DMS153 treated with DMSO at 0.1 percent for 48 hours (cell line): ENCODE results near the gene MLIP.
"Not testable (repeated sequence)": the region's sequence is repeated elsewhere in the genome, so short reads cannot be mapped to it uniquely, and the experiment has no call there.

ENCODE experiments used
- DNase-seq: peaks from one replicate; lab custom pipeline; 2025; ENCODE audit not compliant: unreplicated experiment; lab: John Stamatoyannopoulos, UW

Gene MLIP

DNA sequence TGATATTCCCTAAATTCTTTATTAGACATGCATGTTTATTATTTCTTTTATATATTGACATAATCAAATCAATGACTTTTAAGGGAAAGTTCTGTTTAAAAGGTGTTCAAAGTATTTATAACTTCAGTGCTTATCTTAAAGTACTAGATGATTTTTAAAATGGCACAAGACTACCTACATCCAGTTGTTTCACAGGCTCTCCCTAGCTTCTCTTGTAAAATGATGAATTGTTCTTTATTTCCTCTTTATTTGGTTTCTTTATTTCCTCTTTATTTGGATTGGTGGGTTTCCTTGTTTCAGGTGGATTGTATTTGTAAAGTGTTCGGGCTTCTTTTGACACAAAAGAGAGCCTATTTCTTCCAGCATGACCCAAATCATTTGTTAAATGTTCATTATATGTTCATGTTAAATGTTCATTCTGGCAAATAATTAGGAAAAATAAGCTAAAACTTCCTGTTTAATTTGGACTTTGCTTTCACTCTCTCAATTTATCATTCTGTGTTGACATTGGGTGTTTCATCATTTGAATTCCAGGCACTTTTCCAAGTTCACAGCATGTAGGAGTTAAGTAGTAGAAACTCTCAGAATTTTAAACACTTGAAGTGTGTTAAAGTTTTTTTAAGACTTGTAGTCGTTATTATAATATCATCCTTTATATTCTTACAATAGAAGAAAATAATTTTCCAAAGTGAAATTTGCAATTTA is 24.6 kb downstream of the MLIP start:
- no peak for DNase-seq

DNA sequence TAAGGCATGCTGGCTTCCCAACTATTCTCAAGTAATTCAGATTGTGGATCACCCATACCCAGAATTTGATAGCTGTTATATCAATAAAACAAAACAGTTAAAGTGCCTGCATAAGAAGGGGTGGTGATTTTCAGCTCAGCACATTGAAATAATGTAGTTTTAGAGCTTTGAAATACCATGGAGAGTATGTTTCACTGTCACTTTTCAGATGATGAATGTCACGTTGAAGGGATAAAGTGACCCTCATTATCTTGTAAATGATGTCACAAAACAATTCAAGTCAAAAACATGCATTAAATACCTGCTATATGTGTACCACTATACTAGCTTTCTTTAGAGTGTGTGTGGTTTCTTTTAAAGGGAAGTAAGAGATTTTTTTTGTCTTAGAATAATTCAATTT is 27.6 kb downstream of the MLIP start:
- DNase-seq, result no peak

DNA sequence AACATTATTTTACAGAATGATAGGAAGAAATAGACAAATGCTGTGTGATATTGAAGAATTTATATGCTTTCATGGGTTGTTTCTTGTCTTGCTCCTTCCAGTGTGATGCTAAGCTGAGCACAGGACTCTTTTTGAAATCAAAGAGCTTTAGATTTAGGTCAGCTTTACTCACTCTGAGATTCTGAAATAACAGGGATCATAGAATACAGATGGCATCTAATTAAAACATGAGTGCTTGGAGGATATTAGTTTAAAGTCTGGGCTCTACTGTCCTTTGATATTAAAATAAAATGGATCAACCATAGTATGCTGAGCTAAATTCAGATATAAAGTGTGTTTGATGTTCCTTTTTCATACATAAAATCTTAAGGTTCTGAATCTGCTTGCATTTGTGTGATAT is 29.6 kb downstream of the MLIP start:
- no peak for DNase-seq

DNA sequence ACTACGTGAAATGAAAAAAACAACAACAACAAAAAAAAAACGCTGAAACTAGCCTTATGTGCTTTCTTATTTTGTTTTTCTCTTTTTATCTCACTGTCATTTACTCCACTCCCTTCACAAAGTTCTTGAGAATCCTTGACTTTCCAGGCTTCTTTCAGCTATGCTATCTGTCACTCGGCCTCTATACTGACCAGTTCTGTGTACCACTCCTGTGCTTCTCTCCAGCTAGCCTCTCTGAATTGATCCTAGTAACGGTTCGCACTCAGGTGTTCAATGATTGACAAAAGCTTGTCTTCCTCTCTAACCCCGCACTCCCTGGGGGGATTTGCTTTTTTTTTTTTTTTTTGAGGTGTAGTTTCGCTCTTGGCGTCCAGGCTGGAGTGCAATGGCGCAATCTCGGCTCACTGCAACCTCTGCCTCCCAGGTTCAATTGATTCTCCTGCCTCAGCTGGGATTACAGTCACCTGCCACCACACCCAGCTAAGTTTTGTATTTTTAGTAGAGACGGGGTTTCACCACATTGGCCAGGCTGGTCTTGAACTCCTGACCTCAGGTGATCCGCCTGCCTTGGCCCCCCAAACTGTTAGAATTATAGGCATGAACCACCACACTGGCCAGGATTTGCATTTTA is 31.8 kb downstream of the MLIP start:
- DNase-seq, result no peak

DNA sequence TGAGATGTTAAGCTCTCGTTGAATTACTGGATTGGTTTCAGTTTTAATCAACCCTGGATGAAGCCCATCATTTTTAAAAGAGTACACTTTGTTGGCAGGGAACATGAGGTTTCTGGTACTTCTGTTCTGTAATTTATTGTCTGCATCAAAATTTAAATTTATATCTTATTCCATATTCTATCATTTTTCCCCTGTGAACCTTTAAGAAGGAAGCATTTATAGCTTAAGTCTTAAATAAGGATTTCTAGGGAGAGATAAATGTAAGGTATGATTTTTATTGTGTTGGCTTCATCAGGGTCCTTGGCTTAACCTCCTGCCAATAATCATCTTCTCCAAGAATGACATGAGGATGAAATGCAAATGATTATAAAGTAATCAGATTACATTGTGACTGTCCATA is 40.6 kb downstream of the MLIP start:
- DNase-seq, result no peak

DNA sequence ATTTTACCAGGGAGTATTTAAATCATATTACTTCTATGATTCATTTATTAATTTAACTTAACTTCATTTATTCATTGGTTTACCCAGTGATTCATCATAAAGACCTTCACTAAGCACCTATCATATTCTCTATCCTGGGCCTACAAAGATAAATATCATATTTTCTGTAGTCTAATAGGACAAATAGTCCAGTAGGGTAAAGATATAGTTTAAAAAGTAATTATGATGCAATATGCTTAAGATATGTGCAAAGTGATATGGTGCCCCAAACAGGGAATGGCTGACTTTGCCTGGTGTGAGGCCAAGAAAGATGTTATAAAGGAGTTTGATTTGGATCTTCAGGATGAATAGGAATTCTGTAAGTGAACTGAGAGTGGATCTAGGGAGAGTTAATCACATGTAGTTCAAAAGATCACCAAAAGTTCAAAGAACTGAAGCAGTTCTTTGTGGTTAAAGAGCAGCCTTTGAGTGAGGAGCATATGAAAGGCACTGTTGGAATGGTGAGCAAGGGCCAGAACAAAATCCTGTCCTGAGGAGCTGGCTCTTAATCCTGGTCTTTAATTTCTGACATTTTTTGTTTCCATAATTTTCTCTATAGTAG is 45.5 kb downstream of the MLIP start:
- DNase-seq, result no peak

DNA sequence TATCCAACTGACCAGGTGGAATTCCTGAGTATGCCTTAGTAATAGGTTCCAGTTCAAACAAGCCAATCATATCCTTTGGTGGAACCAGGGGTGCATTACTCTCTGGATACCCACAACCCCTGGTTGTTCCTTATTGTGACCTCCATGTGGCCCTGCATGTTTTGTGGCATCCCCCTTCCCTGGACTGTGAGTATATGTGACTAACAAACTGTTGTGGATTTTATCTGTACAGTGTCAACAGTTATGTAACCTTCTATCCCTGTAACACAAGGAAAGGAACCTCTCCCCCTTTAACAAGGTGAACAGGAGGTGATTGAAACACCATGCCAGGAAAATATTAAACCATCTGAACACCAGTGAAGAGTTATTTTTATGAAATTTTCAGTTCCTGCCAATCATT is 46.2 kb downstream of the MLIP start:
- DNase-seq, result no peak

DNA sequence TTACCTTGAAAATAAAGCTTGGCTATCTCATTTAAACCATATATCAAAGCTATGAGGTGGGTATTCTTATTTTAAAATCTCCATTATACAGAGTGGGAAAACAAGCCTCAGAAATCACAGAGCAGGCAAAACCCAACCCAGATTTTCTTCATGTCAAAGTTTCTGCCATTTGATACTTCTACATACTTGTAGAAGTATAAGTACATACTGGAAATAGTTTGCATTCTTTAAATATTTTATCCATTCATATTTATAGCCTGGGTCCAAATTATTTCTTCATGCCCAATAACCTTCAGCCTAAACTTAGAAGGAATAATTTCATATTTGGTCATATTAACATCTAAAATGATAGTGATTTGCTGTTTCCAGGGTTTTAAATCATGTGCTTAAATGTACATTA is 61.8 kb downstream of the MLIP start:
- no peak for DNase-seq

DNA sequence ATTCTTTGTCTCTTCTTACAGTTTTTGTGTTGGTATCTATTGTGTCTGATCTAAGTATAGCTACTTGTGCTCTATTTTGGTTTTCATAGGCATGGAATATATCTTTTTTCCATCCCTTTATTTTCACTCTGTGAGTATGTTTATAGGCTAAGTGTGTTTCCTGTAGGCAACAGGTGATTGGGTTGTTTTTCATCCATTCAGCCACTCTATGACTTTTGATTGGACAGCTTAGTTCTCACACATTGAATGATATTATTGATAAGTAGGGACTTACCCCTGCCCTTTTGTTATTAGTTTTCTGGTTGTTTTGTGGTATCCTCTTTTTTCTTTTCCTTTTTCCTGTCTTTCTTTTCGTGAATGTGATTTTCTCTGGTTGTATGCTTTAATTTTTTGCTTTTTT is 67.9 kb downstream of the MLIP start:
- no peak for DNase-seq

DNA sequence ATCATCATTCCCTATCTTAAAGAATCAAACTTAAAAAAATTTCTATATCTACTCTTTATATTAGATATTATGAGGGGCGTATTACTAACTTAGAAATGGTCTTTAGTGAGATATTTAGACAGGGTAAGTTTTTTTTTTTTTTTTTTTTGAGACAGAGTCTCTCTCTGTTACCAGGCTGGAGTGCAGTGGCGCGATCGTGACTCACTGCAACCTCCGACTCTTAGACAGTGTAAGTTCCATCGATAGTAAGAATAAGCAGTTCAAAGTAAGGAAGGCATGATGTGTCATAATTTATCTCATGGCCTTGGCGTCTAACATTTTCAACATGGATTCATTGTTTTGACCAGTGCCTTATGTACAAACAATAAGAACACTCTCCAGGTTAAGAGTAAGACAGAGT is 72.4 kb downstream of the MLIP start:
- DNase-seq, result no peak

DNA sequence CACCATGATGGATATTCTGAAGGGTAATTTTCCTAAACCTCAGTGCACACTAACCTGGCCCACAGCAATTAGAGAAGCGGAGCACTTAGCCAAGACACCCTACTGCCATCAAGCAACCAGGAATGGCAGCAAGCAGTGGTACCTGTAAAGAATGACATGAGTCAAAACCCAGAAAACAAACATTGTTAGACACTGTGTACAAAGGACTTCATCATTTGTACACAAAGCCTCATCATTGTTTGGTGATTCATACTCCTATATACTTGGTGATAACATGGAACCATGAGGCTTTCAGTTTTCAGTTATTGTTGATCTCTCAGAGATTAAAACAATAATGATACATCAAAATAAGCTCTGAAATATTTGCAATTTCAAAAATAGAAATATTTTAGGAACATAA is 74.6 kb downstream of the MLIP start:
- DNase-seq, result no peak

DNA sequence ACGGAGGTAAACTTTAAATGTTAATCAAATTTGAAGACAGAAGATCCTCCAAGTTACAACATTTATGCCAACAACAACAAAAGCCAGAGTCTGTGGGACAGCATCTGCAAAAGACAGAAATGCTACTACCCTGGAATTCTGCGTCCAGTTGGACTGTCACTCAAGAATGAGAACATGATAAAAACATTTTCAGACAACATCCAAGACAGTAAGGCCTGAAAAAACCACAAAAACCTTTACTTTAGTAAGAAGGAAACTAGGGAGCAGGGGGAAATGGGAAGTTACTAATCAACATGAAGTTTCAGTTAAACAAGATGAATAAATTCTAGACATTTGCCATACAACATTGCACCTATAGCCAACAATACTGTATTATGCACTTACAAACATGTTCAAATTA is 77.6 kb downstream of the MLIP start:
- no peak for DNase-seq

DNA sequence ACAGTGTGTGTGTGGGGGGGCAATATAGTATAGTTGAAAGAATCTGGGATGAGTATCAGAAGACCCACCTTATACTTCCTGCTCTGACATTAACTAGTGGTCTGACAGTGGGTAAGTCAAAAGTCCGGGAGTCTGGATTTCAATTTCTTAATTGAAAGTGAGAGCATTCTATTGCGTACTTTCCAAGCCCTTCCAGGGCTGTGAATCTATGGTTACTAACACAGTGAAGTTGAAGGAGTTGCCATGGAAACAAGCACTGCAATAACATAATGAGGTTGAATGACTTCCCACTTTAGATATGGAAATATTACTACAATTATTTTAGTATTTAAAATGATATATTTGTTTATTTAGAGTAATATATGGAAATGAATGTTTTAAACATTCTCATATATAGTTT is 80.2 kb downstream of the MLIP start:
- no peak for DNase-seq

DNA sequence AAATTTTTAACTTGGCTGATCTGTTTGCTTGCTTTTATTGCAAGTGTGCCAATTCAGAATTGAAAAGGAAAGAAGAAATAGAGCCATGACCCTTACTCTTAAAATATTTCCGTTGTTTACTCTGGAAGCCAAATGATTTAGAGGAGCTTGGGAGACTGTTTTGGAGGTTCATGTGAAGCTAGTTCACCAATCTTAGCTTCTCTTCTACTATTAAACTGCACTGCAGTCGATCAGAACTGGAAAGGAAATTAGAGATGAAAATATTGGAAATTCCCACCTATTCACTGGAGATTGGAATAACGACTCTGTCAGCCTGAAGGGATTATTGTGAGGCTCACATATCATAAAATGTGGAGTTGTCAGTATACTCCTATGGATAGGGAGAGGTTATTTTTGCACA is 81.8 kb downstream of the MLIP start:
- DNase-seq, result no peak

DNA sequence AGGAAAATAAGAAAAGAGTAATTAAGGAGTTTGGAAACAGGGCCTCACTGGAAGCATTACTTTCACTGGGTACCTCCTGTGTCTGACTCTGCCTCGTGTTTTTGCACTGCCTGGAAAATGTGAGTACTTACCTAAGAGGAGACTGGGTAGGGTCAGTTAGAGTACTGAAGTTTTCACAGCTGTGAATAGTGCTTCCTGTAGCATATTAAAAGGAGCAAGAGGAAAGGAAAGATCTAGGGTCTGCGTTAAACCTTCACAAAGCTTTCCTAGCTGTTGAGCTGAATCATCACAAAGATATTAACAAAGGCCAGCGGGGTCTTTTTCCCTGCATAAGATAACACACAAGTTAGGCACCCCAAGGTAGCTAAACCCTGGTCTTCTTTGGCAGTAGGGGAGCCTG is 82.3 kb downstream of the MLIP start:
- DNase-seq, result no peak

DNA sequence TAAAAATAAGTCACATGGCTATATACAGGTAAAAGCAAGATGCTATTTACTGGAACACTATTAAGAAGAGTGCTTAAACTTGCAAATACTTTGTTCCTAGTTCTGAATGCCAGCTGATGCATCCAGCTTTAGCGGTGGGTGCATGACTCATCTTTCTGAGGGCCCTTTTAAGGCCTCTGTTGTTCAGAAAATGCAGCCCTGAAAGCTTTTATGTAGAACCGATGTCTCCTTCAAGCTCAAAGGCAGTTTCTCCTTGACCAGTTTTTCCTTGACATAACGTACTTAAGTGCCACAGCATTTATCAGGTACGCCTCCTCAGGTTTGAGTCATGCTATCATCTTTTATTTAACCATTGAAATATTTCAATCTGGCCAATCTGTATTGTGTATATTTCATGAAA is 82.8 kb downstream of the MLIP start:
- no peak for DNase-seq

DNA sequence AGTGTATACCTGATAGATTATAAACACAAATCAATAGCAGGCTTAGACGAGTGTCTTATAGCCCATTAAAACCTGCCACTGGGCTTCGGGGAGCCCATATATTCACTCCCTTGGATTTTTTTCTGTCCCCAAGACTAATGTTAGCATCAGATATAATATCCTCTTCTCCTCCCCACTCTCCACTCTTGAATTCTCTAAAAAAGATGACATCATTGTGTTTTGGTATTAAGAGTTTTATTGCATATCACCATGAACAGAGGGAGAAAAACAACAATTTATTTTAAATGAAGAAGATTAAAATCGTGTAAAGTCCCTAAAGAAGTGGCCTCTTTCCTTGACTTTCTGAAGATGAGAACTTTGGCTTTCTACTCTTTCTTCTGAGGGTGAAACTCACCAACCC is 84.4 kb downstream of the MLIP start:
- no peak for DNase-seq

DNA sequence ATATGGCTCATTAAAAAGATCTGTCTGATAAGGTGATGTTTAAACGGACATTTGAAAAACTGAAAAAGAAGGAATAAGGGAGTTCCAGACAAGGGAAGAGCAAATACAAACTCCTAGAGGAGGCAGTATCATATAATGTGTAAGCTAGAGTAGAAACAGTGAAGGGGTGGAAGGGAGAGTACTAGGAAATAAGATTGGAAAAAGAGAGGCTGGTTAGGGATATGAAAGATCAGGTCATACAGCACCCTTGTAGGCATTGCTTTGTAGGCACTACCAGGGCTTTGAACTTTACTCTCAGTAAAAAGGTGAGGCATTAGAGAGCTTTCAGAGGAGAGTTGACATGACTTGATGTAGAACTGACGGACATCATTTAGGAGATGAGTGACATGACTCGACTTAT is 85.7 kb downstream of the MLIP start:
- DNase-seq, result no peak

DNA sequence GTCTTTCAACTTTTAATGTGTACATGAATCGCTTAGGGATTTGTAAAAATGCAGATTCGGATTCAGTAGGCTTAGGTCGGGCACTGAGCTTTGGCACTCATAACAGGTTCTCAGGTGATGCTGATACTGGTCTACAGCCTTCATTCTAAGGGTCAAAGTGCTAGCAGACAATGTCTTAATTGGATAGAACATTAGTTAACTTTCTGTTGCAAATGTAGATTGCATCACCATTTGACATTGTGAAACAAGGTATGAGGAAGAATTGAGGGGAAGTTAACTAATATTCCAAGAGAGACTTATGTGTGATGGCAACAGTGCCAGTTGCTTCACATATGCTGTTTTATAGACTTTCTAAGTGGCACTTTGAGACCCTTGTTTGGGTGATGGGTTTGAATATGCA is 86.9 kb downstream of the MLIP start:
- DNase-seq, result no peak

DNA sequence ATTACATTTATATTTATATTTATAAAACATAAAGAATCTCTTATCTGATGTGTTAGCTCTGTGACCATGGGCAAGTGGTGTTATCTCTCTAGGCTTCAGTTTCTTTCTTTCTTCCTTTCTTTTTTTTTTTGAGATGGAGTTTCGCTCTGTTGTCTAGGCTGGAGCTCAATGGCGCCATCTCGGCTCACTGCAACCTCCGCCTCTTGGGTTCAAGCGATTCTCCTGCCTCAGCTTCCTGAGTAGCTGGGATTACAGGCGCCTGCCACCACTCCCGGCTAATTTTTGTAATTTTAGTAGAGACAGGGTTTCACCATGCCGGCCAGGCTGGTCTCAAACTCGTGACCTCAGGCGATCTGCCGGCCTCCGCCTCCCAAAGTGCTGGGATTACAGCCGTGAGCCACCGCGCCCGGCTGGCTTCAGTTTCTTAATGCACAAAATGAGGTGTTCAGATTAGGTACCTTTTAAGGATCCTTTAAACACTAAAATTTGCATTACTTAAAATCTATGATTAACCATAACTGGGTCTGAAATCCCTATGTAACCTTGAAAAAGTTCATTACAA is 92.3 kb downstream of the MLIP start:
- not testable (repeated sequence) for DNase-seq

DNA sequence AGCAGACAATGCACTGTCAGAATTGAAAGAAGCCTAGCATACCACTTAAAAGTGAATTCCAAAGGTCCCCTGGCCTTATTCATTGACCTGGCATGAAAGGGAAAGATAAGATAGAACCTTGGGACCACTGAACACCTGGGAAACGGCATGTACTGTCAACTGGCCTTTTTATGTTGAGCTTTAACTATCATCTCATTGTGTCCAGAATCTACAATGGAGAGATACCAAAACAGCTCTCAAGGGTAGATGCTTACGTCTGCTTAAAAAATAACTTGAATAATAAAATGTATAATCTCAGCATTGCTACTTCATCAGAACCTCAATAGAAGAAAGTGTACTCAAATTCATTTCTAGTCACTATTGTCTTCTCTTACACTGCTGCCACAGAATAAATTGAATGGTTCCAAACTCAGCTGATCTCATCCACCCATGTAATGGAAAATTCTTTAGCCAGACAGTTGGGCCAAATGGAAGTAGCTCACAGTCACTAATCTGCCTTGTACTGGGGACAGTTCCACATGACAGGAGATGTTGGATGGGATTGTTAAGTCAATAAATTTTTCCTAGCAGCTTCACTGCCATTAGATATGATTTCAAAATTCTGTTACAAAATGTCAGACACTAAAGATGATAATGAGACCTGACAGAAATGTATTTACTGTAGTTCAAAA is 93.8 kb downstream of the MLIP start:
- DNase-seq, result no peak

DNA sequence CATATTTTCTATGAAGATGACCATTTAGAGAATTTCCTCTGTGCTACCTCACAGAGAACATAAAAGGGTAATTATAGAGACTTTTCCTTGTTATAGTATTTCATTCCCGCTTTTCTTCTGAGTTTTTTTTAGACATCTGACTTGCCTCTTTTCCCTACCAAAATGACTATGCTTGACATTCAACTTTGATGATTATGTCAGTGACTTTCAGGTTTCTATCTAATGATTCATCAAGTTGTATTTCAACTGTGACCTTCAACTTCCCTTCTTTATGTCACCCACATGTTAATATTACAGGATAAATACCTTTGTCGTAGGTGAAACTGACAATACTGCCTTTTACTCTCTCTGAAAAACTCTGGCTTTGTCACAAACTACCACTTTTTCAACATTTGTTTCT is 95.3 kb downstream of the MLIP start:
- no peak for DNase-seq
